Kasumi-1 (cell line): Measurements from ENCODE around the gene NHS.

ENCODE experiments used
- DNase-seq, 2 experiments: peaks; one replicate each; lab custom pipeline; 2025; lab: John Stamatoyannopoulos, UW

Gene NHS

GRCh38 chrX:17736856-17737709, 362.1 kb downstream of the NHS start, which contains the start of gene SCML1:
Gene SCML1, plus strand, starts transcription at chrX:17737493. Its CDS starts 6,694 bp downstream, at chrX:17744187.
- DNase-seq, result no peak

- DNase-seq, result no peak
These were observed 362.6 kb downstream of the NHS start for GRCh38 chrX:17737710-17737985.

GRCh38 chrX:17737986-17738713, 363.1 kb downstream of the NHS start:
- no peak for DNase-seq

- no peak for DNase-seq
These were observed 363.9 kb downstream of the NHS start for GRCh38 chrX:17738737-17739535.

GRCh38 chrX:17740137-17741122, 365.4 kb downstream of the NHS start:
- DNase-seq, result no peak

- DNase-seq, result no peak
These were observed 366.1 kb downstream of the NHS start for GRCh38 chrX:17741123-17741511.

- no peak for DNase-seq
These were observed 368.9 kb downstream of the NHS start for GRCh38 chrX:17743913-17744312.

GRCh38 chrX:17744896-17745523, 370.0 kb downstream of the NHS start:
- peak in 1 of 2 experiments; percentile 0 for DNase-seq

GRCh38 chrX:17747692-17748091, 372.7 kb downstream of the NHS start:
- DNase-seq, result no peak

- no peak for DNase-seq
These were observed 373.7 kb downstream of the NHS start for GRCh38 chrX:17748684-17749083.

- no peak for DNase-seq
These were observed 375.4 kb downstream of the NHS start for GRCh38 chrX:17750436-17750835.

- no peak for DNase-seq
These were observed 383.4 kb downstream of the NHS start for GRCh38 chrX:17758382-17758781.

GRCh38 chrX:17759990-17760389, 385.0 kb downstream of the NHS start:
- no peak for DNase-seq

GRCh38 chrX:17767734-17768133, 392.7 kb downstream of the NHS start:
- no peak for DNase-seq

- DNase-seq, result no peak
These were observed 394.0 kb downstream of the NHS start for GRCh38 chrX:17768997-17769396.

GRCh38 chrX:17769701-17770269, 394.8 kb downstream of the NHS start:
- no peak for DNase-seq

GRCh38 chrX:17773221-17773876, 398.3 kb downstream of the NHS start:
- DNase-seq, result no peak

GRCh38 chrX:17774053-17774452, 399.1 kb downstream of the NHS start:
- DNase-seq, result no peak

GRCh38 chrX:17778997-17779396, 404.0 kb downstream of the NHS start:
- DNase-seq, result no peak

- DNase-seq, result no peak
These were observed 404.4 kb downstream of the NHS start for GRCh38 chrX:17779434-17779833.
